Measurements from ENCODE around the gene CCR9.

Gene CCR9

DNA sequence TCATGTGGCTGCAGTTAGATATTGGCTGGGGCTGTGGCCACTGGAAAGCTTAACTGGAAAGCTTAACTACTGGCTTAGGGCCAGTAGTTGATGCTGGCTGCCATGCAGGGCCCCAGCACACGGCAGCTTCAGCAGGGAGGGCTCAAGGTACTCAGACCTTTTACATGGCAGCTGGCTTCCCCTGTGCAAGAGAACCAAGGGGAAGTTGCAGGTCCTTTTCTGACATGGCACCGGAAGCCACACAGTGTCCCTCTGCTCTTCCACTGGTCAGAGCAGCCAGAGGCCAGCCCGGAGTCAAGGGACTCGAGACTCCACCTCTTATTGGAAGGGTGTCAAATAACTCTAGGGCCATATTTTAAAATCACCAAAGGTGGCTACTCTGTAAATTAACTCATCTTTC lies 24.5 kb downstream of the CCR9 start:
- H3K79me2 ChIP-seq, result no peaks in the 10 kb centered on the region
- H3K4me2 ChIP-seq (ENCODE audit: low read length), result no peak overlapping the region
- TF ChIP-seq, protein P1, sequence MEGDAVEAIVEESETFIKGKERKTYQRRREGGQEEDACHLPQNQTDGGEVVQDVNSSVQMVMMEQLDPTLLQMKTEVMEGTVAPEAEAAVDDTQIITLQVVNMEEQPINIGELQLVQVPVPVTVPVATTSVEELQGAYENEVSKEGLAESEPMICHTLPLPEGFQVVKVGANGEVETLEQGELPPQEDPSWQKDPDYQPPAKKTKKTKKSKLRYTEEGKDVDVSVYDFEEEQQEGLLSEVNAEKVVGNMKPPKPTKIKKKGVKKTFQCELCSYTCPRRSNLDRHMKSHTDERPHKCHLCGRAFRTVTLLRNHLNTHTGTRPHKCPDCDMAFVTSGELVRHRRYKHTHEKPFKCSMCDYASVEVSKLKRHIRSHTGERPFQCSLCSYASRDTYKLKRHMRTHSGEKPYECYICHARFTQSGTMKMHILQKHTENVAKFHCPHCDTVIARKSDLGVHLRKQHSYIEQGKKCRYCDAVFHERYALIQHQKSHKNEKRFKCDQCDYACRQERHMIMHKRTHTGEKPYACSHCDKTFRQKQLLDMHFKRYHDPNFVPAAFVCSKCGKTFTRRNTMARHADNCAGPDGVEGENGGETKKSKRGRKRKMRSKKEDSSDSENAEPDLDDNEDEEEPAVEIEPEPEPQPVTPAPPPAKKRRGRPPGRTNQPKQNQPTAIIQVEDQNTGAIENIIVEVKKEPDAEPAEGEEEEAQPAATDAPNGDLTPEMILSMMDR (IDR thresholded peaks at IDR 0.05), result no peak
- no peak overlapping the region for H3K9ac ChIP-seq
- H3K4me1 ChIP-seq, result no peaks in the 10 kb centered on the region
- no peak overlapping the region for H3K4me3 ChIP-seq (ENCODE audit: low read depth, low read length)
- no peak overlapping the region for H3K27ac ChIP-seq
- no peak overlapping the region for H2AFZ ChIP-seq
- no peaks in the 10 kb centered on the region for H3K27me3 ChIP-seq (ENCODE audit: control insufficient read depth, insufficient read depth, low read length)
- no peaks in the 10 kb centered on the region for H3K9me3 ChIP-seq (ENCODE audit: control insufficient read depth, low read length)
- H3K36me3 ChIP-seq (ENCODE audit: control insufficient read depth, insufficient read depth, low read length), result no peaks in the 10 kb centered on the region

DNA sequence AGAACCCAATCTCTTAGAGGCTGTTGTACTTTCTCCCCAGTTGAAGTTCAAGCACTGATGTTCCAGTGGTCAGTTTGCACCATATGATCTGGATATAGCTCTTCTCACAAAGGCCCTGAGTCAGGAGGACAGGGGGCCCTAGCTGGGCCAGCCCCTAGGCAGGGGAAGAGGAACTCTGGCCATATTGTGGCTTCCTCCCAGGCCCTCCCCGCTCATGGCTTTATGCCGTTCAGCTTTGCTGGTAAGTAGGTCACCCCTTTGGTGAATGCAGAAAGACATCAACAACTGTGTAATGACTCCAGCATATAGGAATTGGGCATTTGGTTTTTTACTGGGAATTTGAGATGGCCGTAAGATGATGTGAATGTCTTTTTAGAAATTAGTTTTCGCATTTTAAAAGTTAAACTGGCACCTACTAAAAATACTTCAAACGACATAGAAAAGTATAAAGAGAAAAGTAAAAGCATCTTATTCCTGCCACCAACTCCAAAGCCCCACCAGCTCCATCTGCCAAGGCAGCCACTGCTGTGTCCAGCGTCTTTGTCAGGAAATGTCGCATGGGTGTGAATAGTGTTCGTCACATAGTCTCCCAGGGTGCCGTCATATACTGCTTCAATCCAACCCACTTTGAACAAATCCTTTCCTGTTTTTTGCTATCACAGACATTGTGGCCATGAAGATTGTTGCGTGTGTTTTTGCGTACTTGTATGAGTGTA lies 25.3 kb downstream of the CCR9 start:
- TF ChIP-seq, protein P1 (IDR thresholded peaks at IDR 0.05), result no peak
- no peak overlapping the region for H2AFZ ChIP-seq
- no peak overlapping the region for H3K9ac ChIP-seq
- no peaks in the 10 kb centered on the region for H3K4me1 ChIP-seq
- H3K79me2 ChIP-seq, result no peaks in the 10 kb centered on the region
- no peak overlapping the region for H3K27ac ChIP-seq
- H3K4me3 ChIP-seq (ENCODE audit: low read depth, low read length), result no peak overlapping the region
- no peak overlapping the region for H3K4me2 ChIP-seq (ENCODE audit: low read length)
- no peaks in the 10 kb centered on the region for H3K36me3 ChIP-seq (ENCODE audit: control insufficient read depth, insufficient read depth, low read length)
- no peaks in the 10 kb centered on the region for H3K27me3 ChIP-seq (ENCODE audit: control insufficient read depth, insufficient read depth, low read length)
- no peaks in the 10 kb centered on the region for H3K9me3 ChIP-seq (ENCODE audit: control insufficient read depth, low read length)

DNA sequence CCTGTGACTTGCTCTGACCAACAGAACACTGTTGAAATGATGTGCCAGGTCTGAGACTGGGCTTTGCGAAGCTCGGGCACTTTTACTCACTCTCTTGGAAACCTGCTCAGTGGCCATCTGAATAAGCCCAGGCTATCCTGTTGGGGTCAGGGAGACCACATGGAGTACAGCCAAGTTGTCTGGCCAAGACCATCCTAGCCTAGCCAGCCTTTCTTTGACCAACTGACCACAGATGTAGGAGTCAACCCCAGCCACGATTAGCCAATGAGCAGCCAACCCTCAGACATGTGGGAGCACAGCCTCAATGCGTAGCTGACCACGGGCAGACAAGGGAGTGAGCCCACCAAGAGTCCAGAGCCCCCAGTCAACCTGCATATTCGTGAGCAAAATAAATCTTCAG lies 26.1 kb downstream of the CCR9 start:
- H3K79me2 ChIP-seq, result no peaks in the 10 kb centered on the region
- TF ChIP-seq, protein P1 (IDR thresholded peaks at IDR 0.05), result no peak
- no peak overlapping the region for H2AFZ ChIP-seq
- no peaks in the 10 kb centered on the region for H3K4me1 ChIP-seq
- H3K36me3 ChIP-seq (ENCODE audit: control insufficient read depth, insufficient read depth, low read length), result no peaks in the 10 kb centered on the region
- H3K9ac ChIP-seq, result no peak overlapping the region
- no peaks in the 10 kb centered on the region for H3K9me3 ChIP-seq (ENCODE audit: control insufficient read depth, low read length)
- H3K27me3 ChIP-seq (ENCODE audit: control insufficient read depth, insufficient read depth, low read length), result no peaks in the 10 kb centered on the region
- no peak overlapping the region for H3K4me3 ChIP-seq (ENCODE audit: low read depth, low read length)
- H3K4me2 ChIP-seq (ENCODE audit: low read length), result no peak overlapping the region
- no peak overlapping the region for H3K27ac ChIP-seq

DNA sequence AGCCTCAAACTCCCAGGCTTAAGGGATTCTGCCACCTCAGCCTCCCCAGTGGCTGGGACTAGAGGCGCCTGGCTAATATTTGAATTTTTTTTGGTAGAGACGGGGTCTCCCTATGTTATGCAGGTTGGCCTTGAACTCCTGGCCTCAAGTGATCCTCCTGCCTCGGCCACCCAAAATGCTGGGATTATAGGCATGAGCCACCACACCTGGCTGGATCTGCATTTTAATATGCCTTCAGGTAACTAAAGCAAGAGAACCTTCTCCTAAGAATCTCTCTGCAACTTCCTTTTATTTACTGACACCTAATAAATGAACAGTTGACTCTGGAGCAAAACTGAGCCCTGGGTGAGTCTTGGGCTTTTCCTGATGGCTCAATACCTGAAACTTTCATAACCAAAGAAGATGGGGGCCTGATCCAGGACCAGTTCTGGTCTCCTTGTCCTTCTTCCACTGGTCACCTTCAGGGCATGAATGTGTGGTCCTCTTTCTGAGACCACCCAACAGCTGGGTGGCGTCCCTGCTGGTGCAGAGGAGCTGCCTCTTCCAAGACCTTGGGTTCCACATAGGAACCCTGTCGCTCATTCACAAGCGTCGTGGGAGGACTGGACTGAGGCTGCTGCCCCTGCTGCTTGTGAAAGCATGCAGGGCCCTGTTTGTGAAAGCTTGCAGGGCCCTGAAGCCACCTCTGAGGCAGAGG lies 28.2 kb downstream of the CCR9 start:
- Histone ChIP-seq H3K4me3 (ENCODE audit: low read depth, low read length) (no peak overlapping the region), H3K27me3 (ENCODE audit: control insufficient read depth, insufficient read depth, low read length) (no peaks in the 10 kb centered on the region), H3K9ac (no peak overlapping the region), H3K27ac (no peak overlapping the region), H3K36me3 (ENCODE audit: control insufficient read depth, insufficient read depth, low read length) (no peaks in the 10 kb centered on the region), H3K4me1 (no peaks in the 10 kb centered on the region), H3K4me2 (ENCODE audit: low read length) (no peak overlapping the region), H3K79me2 (no peaks in the 10 kb centered on the region), H2AFZ (no peak overlapping the region), H3K9me3 (ENCODE audit: control insufficient read depth, low read length) (no peaks in the 10 kb centered on the region)
- TF ChIP-seq, protein P1 (IDR thresholded peaks at IDR 0.05), result no peak
